HEK293 (cell line): ENCODE results near the gene COL19A1.

Experiments
- EGR2 ChIP-seq: fragments of 450-650 bp; formaldehyde crosslinking; IDR thresholded peaks from 2 replicates; pipeline ENCODE4 v1.5.1; 2016; ENCODE audit warnings: low read depth, missing biosample characterization, missing genetic modification characterization
- ZBTB20 ChIP-seq: fragments of 450-650 bp; formaldehyde crosslinking; IDR thresholded peaks from 2 replicates; pipeline ENCODE4 v1.5.1; 2016; ENCODE audit warnings: missing biosample characterization, missing genetic modification characterization
- ZNF211 ChIP-seq: fragments of 450-650 bp; formaldehyde crosslinking; IDR thresholded peaks from 2 replicates; pipeline ENCODE4 v1.5.1; 2016; ENCODE audit warnings: low read depth, missing biosample characterization, missing genetic modification characterization
- ZNF274 ChIP-seq, 2 experiments: fragments of 200-500 bp in 1 of 2; fragments of 450-650 bp in 1 of 2; sonication (Bioruptor generic) in 1 of 2; formaldehyde crosslinking in 1 of 2; IDR thresholded peaks; 2 replicates each; pipeline versions ENCODE4 v1.5.1 to v1.6.1; 2014 to 2016; ENCODE audit warnings: borderline replicate concordance in 1 of 2, inconsistent platforms in 1 of 2, low read length in 1 of 2, missing biosample characterization in 1 of 2, missing genetic modification characterization in 1 of 2
- ZNF324 ChIP-seq: fragments of 450-650 bp; formaldehyde crosslinking; IDR thresholded peaks from 2 replicates; pipeline ENCODE4 v1.5.1; 2016; ENCODE audit warnings: missing biosample characterization, missing genetic modification characterization
- ZNF354C ChIP-seq: fragments of 450-650 bp; formaldehyde crosslinking; IDR thresholded peaks from 2 replicates; pipeline ENCODE4 v1.5.1; 2016; ENCODE audit warnings: missing biosample characterization, missing genetic modification characterization, low read depth, borderline replicate concordance
- ZNF549 ChIP-seq: fragments of 450-650 bp; IDR thresholded peaks from 2 replicates; pipeline ENCODE4 v1.5.1; 2018; ENCODE audit warnings: missing biosample characterization, missing genetic modification characterization, mild to moderate bottlenecking, inconsistent platforms, moderate library complexity
- ZNF558 ChIP-seq: fragments of 450-650 bp; formaldehyde crosslinking; IDR thresholded peaks from 2 replicates; pipeline ENCODE4 v1.5.1; 2016; ENCODE audit warnings: missing biosample characterization, missing genetic modification characterization
- ZNF664 ChIP-seq: fragments of 450-650 bp; formaldehyde crosslinking; IDR thresholded peaks from 2 replicates; pipeline ENCODE4 v1.5.1; 2016; ENCODE audit warnings: missing biosample characterization, missing genetic modification characterization
- ZNF830 ChIP-seq: fragments of 450-650 bp; IDR thresholded peaks from 2 replicates; pipeline ENCODE4 v1.5.0; 2018; ENCODE audit warnings: missing biosample characterization, missing genetic modification characterization, low read depth, mild to moderate bottlenecking, moderate library complexity
- TF ChIP-seq, protein P1 (sequence below): fragments of 450-650 bp; formaldehyde crosslinking; IDR thresholded peaks from 2 replicates; pipeline ENCODE4 v1.5.1; 2016; ENCODE audit warnings: missing biosample characterization, missing genetic modification characterization
- TF ChIP-seq, protein P2 (sequence below): fragments of 450-650 bp; formaldehyde crosslinking; optimal IDR thresholded peaks from 2 replicates; pipeline ENCODE3; 2016; ENCODE audit warnings: missing biosample characterization, mild to moderate bottlenecking, missing genetic modification characterization
- TF ChIP-seq, protein P3 (sequence below): fragments of 450-650 bp; formaldehyde crosslinking; IDR thresholded peaks from 2 replicates; pipeline ENCODE4 v1.5.1; 2016; ENCODE audit warnings: missing biosample characterization, missing genetic modification characterization

DNA sequence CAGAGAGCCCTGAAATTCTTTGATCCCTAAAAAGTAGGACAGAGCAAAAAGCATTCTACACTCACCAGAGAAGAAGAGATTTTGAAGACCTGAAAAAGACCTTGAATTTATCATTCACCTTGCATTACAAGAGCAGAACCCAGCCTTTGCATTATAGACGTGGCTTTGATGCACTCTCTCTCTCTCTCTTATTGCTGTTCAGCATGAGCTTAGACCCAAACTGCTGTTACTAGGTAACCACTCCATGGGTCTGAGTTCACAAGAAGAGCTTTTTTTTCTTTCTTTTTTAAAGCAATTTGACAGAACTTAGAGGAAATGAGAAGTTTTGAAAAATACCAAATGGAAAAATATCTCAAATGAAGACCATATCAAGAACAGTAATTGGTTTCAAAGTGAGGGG is 392.1 kb downstream of the COL19A1 start:
- TF ChIP-seq ZNF274 (IDR thresholded peaks at IDR 0.05; ENCODE audit: low read length) (no peak), ZNF274 (tag by site-specific recombination; IDR thresholded peaks at IDR 0.05; ENCODE audit: borderline replicate concordance) (no peak), EGR2 (tag by site-specific recombination) (no peak), ZNF558 (tag by site-specific recombination) (no peak), ZNF324 (tag by site-specific recombination) (no peak), ZNF354C (tag by site-specific recombination) (no peak), ZNF211 (tag by site-specific recombination) (no peak), ZNF549 (tag by site-specific recombination) (no peak), ZBTB20 (no peak), ZNF664 (tag by site-specific recombination) (no peak), ZNF830 (tag by site-specific recombination) (no peak)
- TF ChIP-seq, protein P1, sequence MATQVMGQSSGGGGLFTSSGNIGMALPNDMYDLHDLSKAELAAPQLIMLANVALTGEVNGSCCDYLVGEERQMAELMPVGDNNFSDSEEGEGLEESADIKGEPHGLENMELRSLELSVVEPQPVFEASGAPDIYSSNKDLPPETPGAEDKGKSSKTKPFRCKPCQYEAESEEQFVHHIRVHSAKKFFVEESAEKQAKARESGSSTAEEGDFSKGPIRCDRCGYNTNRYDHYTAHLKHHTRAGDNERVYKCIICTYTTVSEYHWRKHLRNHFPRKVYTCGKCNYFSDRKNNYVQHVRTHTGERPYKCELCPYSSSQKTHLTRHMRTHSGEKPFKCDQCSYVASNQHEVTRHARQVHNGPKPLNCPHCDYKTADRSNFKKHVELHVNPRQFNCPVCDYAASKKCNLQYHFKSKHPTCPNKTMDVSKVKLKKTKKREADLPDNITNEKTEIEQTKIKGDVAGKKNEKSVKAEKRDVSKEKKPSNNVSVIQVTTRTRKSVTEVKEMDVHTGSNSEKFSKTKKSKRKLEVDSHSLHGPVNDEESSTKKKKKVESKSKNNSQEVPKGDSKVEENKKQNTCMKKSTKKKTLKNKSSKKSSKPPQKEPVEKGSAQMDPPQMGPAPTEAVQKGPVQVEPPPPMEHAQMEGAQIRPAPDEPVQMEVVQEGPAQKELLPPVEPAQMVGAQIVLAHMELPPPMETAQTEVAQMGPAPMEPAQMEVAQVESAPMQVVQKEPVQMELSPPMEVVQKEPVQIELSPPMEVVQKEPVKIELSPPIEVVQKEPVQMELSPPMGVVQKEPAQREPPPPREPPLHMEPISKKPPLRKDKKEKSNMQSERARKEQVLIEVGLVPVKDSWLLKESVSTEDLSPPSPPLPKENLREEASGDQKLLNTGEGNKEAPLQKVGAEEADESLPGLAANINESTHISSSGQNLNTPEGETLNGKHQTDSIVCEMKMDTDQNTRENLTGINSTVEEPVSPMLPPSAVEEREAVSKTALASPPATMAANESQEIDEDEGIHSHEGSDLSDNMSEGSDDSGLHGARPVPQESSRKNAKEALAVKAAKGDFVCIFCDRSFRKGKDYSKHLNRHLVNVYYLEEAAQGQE (tag by site-specific recombination): no peak
- TF ChIP-seq, protein P2, sequence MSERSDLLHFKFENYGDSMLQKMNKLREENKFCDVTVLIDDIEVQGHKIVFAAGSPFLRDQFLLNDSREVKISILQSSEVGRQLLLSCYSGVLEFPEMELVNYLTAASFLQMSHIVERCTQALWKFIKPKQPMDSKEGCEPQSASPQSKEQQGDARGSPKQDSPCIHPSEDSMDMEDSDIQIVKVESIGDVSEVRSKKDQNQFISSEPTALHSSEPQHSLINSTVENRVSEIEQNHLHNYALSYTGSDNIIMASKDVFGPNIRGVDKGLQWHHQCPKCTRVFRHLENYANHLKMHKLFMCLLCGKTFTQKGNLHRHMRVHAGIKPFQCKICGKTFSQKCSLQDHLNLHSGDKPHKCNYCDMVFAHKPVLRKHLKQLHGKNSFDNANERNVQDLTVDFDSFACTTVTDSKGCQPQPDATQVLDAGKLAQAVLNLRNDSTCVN: no peak
- TF ChIP-seq, protein P3, sequence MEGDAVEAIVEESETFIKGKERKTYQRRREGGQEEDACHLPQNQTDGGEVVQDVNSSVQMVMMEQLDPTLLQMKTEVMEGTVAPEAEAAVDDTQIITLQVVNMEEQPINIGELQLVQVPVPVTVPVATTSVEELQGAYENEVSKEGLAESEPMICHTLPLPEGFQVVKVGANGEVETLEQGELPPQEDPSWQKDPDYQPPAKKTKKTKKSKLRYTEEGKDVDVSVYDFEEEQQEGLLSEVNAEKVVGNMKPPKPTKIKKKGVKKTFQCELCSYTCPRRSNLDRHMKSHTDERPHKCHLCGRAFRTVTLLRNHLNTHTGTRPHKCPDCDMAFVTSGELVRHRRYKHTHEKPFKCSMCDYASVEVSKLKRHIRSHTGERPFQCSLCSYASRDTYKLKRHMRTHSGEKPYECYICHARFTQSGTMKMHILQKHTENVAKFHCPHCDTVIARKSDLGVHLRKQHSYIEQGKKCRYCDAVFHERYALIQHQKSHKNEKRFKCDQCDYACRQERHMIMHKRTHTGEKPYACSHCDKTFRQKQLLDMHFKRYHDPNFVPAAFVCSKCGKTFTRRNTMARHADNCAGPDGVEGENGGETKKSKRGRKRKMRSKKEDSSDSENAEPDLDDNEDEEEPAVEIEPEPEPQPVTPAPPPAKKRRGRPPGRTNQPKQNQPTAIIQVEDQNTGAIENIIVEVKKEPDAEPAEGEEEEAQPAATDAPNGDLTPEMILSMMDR (tag by site-specific recombination): no peak
